ENCODE data around the gene TCIRG1. TPM values are rescaled to one million over a fixed set of nuclear protein-coding genes. Genes with fewer than 3 reads are reported as not detected.

TCIRG1 gene
- total RNA-seq, 1 experiment from 2014 or later: 158 TPM

GRCh38 chr11:68053117-68053516 lies 14.3 kb downstream of the TCIRG1 start:
- ChIA-PET CTCF (no interaction called here), POLR2A (no interaction called here)
- in situ Hi-C loops (cut with HindIII; ENCODE audit: low pct_unique_long_range_greater_than_20kb, low sequenced_read_pairs) (no loop called here), intact Hi-C loops (cut with micrococcal nuclease; ENCODE audit: unreplicated experiment) (no loop called here)
- DNase-seq (ENCODE audit: low read depth, low spot score) (no peak), ATAC-seq (peak; percentile 22)
- Histone ChIP-seq H3K27ac (ENCODE audit: low read length) (no peak overlapping the region), H3K4me3 (ENCODE audit: low read depth in 2 of 2, low read length in 2 of 2) (no peak overlapping the region), H3K4me1 (ENCODE audit: control insufficient read depth, insufficient read depth, low read length) (no peaks in the 10 kb centered on the region; the same call in 1 of the 2 replicates), H3K36me3 (ENCODE audit: control insufficient read depth, insufficient read depth, low read length) (0 out of 2 replicates have a peak, but pooled peaks cover 2% of the 10 kb centered on the region), H3K9me3 (ENCODE audit: control insufficient read depth, insufficient read depth, low read depth, low read length) (no peaks in the 10 kb centered on the region), H3K27me3 (ENCODE audit: control insufficient read depth, insufficient read depth, low read length) (no peaks in the 10 kb centered on the region)
- BruUV-seq (replicated peaks): no TSS peak
- TF ChIP-seq SIN3A (IDR thresholded peaks at IDR 0.05; ENCODE audit: borderline replicate concordance, insufficient read depth, low read depth, low read length): no peak
- no peak; the same call in 1 of the 2 replicates for TF ChIP-seq POLR2AphosphoS5 (IDR thresholded peaks at IDR 0.05; ENCODE audit: low read depth, low read length)
- TF ChIP-seq TCF7L2 (IDR thresholded peaks at IDR 0.05; ENCODE audit: low read depth, low read length): no peak
- no peak for TF ChIP-seq CTCF (IDR thresholded peaks at IDR 0.05)
- TF ChIP-seq REST (IDR thresholded peaks at IDR 0.05; ENCODE audit: insufficient read depth in 1 of 2, low read depth in 2 of 2, low read length in 1 of 2): no peak

- Histone ChIP-seq H3K4me3 (ENCODE audit: low read depth in 2 of 2, low read length in 2 of 2) (no peak overlapping the region), H3K9me3 (ENCODE audit: control insufficient read depth, insufficient read depth, low read depth, low read length) (no peaks in the 10 kb centered on the region), H3K27ac (ENCODE audit: low read length) (no peak overlapping the region; the same call in 1 of the 2 replicates), H3K4me1 (ENCODE audit: control insufficient read depth, insufficient read depth, low read length) (no peaks in the 10 kb centered on the region; the same call in 1 of the 2 replicates), H3K36me3 (ENCODE audit: control insufficient read depth, insufficient read depth, low read length) (0 out of 2 replicates have a peak, but pooled peaks cover 3% of the 10 kb centered on the region), H3K27me3 (ENCODE audit: control insufficient read depth, insufficient read depth, low read length) (no peaks in the 10 kb centered on the region)
- 0 out of 2 replicates have a peak, but pooled peaks have one; percentile 10 for ATAC-seq
- POLR2A ChIA-PET: no interaction called here
- DNase-seq (ENCODE audit: low read depth, low spot score): no peak
- intact Hi-C loops (cut with micrococcal nuclease; ENCODE audit: unreplicated experiment): no loop called here
- CTCF ChIA-PET: no interaction called here
- no peak for TF ChIP-seq CTCF (IDR thresholded peaks at IDR 0.05)
- TF ChIP-seq POLR2AphosphoS5 (IDR thresholded peaks at IDR 0.05; ENCODE audit: low read depth, low read length): peak; percentile 69
- BruUV-seq (replicated peaks): no TSS peak
- in situ Hi-C loops (cut with HindIII; ENCODE audit: low pct_unique_long_range_greater_than_20kb, low sequenced_read_pairs): no loop called here
These were observed 15.4 kb downstream of the TCIRG1 start for GRCh38 chr11:68053981-68054812.

All from Panc1 (cell line).